GM21381 (cell line): ENCODE results near the gene R3HDM4.

Source experiments
- ATAC-seq: cut with Tn5 transposase; IDR thresholded peaks from one replicate; pipeline ENCODE4 v1.9.1; 2021; ENCODE audit warnings: mild to moderate bottlenecking, moderate library complexity; ENCODE audit not compliant: unreplicated experiment

R3HDM4 gene

DNA sequence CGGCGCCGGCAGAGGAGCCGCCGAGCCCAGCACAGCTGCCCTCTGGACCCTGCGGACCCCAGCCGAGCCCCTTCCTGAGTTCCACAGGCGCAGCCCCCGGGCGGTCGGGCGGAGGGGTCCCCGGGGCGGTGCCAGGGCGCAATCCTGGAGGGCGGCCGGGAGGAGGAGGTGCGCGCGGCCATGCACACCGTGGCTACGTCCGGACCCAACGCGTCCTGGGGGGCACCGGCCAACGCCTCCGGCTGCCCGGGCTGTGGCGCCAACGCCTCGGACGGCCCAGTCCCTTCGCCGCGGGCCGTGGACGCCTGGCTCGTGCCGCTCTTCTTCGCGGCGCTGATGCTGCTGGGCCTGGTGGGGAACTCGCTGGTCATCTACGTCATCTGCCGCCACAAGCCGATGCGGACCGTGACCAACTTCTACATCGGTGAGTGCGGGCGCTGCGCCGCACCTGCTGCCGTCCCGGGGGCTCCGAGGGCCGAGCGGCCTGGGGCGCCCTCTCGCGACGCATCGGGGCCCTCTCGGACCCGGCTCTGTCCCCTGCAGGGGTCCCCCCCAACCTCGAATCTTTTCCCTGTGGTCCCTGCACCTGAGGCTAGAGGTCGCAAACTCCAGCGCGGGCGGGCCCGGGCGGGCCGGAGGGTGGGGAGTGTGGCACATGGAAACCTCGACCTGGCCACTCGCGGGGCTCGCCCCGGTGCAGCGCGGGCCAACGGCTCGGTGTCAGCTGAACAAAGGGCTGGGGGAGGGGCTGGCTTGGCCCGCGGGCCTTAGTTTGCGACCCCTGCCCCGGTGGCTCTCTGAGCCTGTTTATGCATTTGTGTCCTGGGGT is 4.5 kb upstream of the R3HDM4 start, which contains the start of gene KISS1R:
TSS of gene KISS1R (plus strand) at position 11 of the 829 bp plus-strand sequence. CDS start at position 181, 170 bp downstream.
- no peak for ATAC-seq

DNA sequence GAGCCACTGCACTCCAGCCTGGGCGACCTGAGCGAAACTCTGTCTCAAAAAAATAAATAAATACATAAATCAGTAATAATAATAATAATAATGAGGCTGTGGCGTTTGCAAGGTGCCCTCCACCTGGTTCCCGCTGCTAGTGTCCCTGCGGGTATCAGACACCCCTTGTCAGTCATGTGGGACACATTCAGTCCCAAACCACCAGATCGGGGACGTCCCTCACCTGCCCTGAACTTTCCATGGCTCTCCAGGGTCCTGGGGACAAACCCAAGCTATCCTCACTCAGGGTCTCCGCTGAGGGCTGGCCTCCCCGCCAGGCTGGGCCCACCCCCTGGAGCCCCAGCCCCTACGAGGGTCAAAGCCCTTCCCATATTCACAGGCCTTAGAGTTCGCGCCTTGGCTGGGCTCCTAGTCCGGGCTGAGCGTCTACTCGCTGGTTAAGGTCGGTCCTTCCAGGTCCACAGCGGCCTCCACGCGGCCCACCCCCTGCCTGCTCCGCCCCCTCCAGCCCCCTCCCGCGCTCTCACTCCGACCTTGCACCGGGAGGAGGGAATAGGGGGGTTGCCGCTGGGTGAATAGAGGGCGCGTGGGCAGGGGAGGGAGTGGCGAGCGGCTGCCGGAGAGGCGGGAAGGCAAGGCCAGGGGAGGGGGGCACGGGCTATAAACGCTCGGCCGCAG is 3.8 kb upstream of the R3HDM4 start:
- no peak for ATAC-seq

DNA sequence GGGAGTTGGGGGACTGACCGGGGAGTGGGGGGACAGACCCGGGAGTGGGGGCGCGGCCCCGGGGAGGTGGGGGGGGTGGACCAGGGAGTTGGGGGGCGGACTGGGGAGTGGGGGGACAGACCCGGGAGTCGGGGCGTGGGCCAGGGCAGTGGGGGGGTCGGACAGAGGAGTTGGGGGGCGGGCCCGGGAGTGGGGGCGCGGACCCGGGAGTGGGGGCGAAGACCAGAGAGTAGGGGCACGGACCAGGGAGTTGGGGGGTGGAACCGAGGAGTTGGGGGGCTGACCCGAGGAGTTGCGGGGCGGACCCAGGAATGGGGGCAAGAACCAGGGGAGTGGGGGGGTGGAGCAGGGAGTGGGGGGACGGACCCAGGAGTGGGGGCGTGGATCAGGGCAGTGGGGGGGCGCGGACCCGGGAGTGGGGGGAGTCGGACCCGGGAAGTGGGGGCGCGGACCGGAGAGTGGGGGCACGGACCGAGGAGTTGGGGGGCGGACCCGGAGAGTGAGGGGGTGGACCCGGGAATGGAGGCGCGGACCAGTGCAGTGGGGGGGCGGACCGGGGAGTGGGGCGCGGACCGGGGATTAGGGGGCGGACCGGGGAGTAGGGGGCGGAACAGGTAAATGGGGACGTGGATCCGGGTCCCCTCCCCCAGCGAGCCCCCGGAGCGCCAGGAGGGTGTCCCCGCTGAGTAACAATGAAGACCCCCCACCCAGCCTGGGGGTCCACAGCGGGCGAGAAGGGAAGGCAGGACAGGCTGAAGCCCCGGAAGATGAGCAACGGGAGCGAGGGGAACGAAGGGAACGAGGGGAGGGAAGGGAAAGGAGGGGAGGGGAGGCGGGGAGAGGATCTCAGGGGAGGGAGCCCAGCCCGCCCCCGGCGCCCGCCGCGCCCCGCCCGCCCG is 589 bp downstream of the R3HDM4 start:
- ATAC-seq = no peak

DNA sequence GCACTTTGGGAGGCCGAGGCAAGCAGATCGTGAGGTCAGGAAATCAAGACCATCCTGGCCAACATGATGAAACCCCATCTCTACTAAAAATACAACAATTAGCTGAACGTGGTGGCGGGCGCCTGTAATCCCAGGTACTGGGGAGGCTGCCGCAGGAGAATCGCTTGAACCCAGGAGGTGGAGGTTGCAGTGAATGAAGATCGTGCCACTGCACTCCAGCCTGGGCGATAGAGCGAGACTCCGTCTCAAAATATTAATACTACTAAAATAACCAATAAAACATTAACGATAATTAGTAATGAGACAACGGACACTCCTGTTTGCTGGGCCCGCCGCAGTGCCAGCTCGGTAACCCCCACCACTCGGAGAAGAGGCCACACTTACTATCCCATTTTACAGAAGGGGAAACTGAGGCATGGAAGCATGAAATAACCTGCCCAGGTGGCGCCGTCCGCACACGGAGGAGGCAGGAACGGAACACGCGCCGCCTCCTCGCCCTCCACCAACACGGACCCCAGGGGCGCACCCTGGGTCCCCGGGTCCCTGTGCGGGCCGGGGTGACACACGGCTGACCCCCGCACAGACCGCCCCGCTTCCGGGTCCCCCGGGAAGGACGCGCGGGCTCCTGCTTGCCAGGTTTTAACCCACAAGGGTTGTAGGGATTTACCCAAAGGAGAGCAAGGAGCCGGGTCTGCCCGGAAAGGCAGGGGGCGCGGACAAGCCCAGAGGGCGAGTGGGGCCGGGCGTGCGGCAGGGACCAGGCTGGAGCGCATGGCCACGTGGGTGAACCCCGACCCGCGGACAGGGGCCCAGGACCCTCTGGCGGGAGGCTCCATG is 1.6 kb downstream of the R3HDM4 start:
- no peak for ATAC-seq

DNA sequence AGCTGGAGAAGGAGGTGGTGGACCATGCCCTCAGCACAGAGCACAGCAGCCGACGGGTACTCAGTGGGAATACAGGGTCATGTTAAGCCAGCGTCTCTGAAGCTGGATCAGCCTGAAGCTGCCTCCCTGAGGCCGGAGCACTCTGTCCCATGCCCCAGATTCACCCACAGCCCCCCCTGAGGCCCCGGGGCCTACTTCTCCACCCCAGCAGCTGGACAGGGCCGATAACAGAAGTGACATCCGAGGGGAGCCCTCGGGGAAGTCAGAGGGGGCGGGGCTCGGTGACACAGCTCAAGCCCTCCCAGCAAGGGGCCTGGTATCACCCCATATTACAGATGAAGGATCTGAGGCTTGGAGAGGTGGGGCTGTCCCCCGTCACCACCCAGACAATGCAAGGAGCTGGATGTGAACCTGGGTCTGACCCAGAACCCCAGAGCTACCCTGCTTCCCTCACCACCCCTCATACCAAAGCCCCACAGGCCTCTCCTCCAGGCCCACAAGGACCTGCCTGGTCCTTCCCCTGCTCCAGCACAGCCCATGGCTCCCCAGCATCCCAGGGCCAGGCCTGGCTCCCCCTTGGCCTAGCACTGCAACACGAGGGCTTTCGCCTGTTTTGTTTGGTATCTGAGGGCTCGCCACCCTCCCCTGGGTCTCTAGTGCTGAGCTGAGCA is 5.7 kb downstream of the R3HDM4 start:
- ATAC-seq = no peak

DNA sequence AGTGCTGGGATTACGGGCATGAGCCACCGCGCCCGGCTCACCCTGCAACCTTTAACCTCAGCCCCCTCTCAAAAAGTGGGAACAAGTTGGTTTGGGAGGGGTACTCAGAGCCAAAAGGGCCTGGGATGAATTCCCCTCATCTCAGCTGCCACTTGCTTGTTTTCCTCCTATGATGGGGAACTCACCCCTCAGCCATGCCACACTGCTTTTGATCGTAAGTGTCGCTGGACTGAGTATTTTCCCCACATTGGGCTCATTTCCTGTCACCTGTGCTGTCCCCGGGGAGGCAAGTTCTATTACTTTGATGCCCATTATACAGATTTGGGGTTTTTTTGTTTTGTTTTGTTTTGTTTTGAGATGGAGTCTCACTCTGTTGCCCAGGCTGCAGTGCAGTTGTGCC is 6.5 kb downstream of the R3HDM4 start:
- no peak for ATAC-seq

DNA sequence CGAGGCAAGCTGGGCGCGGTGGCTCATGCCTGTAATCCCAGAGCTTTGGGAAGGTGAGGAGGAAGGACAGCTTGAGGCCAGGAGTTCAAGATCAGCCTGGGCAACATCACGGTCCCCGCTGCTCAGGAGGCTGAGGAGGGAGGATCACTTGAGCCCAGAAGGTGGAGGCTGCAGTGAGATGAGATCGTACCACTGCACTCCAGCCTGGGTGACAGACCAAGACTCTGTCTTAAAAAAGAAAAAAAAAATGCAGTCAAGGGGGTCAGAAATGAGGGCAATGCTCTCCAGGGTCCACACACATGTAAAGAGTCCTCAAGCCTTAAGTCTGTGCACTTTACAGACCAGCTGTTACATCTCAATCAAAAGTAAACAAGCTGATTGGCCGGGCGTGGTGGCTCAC is 8.5 kb downstream of the R3HDM4 start:
- ATAC-seq = no peak

DNA sequence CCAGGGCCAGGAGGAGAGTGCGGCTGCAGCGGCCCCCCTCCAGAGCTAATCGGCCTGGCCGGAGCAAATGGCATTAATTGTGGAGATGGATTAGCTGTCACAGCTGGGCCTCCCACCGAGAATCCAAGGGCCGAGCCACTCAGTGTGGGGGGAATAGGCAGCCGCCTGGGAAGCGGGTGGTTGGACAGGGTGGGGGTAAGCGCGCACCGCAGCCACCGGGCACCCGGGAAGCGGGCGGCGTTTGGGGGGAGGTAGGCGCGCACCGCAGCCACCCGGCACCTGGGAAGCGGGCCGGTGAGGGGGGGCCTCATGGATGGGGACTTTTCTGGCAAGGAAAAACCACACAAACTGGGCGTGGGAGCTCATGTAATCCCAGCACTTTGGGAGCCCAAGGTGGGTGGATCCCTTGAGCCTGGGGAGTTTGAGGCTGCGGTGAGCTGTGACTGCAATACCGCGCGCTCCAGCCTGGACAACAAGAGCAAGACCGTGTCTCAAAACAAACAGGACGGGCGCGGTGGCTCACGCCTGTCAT is 9.7 kb downstream of the R3HDM4 start:
- ATAC-seq = no peak

DNA sequence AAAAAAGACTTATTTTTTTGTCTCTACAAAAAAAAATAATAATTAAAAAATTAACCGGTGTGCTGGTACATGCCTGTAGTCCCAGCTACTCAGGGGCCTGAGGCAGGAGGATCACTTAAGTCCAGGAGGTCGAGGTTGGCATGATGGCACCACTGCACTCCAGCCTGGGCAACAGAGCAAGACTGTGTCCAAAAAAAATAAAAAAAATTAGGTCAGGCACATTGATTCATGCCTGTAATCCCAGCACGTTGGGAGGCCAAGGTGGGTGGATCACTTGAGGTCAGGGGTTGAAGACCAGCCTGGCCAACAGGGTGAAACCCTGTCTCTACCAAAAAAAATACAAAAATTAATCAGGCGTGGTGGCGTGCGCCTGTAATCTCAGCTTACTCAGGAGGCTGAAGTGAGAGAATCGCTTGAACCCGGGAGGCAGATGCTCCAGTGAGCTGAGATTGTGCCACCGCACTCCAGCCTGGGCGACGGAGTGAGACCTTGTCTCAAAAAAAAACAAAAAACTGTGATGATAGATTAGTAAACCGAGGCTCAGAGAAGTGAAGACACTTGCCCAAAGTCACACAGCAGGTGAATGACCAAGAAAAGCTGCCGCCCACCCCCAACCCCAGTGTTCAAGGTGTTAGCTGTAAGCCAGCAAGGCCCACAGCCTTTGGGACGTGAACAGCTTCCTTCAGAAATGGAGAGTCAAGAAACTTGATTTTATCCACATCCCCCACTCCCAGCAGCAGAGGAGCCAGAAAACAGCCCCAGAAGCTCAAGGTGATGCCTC is 10.4 kb downstream of the R3HDM4 start:
- no peak for ATAC-seq

DNA sequence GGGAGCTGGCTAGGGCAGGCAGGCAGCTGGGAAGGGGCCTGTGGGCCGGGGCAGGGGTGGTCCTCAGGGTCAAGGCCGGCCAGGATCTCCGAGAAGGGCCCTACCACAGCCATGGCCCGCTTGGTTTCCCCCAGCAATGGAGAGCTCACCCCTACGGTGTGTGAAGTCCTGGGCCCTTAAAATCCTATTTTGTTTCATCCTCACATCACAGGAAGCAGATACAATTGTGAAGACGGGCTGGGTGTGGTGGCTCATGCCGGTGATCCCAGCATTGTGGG is 11.0 kb downstream of the R3HDM4 start:
- no peak for ATAC-seq

DNA sequence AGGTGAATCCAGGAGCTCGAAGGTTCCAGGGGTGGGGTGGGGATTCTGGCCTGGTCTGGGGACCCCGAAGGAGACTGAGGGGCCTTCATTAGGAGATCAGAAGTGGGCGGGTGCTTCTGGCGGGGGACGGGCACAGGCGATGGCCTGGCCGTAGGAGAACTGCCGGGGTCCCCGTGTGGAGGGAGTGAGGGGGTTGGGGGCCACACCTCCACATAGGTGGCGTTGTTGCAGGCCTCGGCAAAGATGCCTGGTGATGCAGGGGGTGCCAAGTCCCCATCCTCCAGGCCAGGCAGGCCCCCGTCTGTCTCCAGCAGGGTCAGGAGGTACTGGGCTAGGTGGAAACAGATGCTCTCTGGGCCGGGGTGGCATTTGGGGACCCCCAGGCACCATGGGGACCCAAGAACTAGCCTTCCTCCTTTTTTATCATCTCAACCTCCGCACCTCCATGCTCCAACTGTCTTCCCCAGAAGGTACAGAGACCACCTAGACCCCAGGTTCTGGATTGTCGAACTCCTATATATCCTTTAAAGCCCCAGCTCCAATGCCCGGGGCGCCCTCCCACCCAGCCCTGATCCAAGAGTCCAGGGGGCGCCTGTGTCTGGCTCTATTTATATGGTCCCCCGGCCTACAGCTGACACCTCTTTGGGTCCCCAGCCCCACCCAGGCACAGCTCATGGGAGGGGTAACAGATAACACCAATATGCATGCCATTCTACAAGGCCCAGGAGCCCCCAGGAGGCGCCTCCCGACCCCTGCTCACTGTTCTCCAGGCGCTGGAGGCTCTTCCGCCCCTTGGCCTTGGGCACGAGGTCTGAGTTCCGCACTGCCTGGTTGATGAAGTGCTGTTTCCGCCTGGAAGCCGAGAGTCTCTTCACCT is 11.6 kb downstream of the R3HDM4 start:
- ATAC-seq = no peak

DNA sequence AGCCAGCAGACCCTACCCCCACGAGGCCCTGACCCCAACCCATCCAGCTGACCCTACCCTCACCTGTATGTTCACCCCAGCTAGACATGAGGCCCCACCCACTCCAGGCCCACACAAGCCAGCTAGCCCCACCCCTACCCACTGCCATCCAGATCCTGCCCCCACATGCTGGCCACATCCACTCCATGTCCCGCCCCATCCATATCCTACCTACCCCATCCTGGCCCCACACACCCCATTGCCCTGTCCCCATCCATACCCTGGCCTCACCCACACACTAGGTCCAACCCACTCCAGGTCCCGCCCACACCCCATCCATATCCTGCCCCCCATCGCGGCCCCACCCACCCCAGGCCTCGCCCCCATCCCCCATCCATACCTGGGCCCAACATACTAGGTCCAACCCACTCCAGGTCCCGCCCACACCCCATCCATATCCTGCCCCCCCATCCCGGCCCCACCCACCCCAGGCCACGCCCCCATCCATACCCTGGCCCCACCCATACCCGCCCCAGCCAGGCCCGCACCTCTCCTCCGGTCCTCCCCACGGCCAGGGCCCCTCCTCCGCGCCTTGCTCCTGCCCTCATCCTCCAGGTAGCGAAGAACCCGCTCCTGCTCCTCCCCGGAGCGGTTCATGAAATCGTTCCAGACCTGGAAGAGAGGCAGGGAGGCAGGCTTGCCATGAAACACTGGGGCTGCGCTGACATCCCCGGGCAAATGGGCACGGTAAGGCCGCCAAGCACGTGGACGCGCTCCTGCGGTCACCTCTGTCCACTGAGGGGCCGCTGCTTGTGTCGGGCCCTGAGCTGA is 12.5 kb downstream of the R3HDM4 start:
- no peak for ATAC-seq

DNA sequence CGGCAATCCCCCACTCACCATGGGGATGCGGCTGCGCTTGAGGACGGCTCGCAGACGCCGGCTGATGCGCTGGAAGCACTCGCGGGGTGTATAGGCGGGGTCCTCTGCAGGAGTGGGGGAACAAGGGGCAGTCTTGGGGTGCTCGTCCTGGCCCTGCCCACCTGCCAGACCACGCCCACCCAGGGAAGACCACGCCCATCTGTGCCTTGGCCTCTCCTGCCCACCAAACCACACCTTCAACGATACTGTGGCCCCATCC is 13.0 kb downstream of the R3HDM4 start:
- no peak for ATAC-seq

DNA sequence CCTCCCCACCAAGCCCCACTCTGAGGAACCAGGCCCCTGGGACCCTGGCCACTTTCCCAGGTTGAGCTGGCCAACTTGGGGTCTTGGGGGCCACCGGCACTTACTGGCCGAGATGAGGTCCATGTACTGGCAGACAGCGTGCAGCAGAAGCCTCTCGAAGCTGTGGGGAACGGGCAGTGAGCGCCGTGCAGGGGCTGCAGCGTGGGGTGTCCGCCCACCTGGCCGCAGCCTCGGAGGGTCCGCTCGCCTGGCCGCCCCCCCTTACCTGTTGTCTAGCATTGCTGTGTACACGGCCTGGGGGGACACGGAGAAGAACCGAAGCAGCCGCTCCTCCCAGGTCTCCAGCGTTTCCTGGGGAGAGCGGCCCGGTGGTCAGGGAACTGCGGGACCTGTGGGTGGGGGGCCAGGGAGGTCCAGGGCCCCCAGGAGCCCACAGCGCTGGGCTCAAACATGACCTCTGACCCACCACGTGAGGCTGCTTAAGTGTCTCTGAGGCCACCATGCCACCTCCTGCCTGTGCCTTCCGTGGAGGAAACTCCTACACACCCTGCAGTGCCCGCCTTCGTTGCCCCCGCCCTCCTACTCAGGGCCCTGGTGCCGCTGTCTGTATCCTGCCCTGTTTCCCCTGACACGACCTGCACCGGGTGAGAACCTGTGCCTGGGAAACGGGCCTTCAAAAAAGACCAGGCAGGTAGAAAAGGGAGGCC is 13.5 kb downstream of the R3HDM4 start:
- no peak for ATAC-seq

DNA sequence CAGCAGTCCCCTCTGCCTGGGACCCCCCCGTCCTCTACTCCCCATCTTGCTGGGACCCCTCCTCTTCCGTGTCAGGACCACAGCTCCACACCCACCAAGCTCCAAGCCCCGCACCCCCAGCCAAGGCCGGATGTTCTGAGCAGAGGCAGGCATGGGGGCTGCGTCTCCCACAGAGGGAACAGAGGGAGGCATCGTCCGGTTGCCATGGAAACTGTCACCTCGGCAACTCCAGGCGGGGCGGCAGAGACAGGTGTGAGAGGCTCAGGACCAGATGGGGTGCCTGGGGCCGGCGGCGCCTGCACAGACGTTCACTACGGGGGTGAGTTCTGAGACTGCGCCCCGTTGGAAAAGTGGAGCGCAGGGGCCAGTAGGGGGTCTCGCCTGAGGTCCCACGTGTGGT is 14.4 kb downstream of the R3HDM4 start:
- no peak for ATAC-seq

DNA sequence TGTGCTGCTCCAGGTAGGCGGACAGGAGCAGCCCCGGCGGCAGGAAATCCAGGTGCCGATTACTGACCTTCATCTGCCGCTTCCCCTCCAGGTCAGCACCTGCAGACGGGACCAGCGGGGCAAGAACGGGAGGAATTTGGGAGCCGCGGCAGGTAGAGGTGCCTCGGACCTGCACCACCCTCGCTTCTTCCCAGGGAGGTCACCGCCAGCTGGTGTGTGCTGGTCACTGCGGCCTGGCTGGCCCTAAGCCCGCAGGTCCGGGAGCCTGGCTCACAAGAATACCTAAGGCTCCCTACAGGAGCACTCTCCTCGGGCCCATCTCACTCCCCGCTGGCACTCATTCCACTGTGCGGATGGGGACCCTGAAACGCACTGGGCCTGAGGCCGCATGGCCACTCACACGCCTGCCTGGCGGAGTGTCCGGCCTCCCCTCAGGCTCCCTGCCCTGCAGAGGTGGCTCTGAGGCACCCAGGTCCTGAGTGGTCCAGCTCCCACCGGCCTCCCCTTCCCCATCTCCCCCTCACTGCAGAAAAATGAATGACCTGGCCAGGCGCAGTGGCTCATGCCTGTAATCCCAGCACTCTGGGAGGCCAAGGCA is 15.5 kb downstream of the R3HDM4 start:
- ATAC-seq = no peak

DNA sequence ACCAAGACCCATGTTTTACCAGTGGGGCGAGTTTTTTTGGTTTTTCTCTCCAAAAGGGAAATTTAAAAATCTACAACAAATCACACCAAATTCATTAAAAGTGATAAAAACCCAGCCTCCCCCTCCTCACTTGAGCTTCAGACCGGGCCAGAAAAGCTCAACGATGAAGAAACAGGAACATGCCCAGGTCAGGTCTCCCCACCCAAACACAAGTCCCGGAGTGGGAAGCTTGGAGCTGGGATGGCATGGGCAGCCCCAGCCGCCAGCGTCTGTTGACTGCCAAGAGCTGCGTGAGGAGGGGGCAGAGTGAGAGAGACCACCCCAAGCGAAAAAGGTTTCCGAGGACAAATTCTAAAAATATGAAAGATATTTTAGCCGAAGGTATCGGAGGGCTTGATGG is 16.0 kb downstream of the R3HDM4 start:
- ATAC-seq = no peak
